Gastrocnemius medialis (tissue), 4 donors: ENCODE data around the gene CRB2. TPM values are rescaled to one million over a fixed set of nuclear protein-coding genes. Genes with fewer than 3 reads are reported as not detected.

Experiments
- ATAC-seq, 2 donors: fragments of 150-250 bp; one replicate each; pipeline ENCODE4 v1.9.1; 2016
- DNase-seq, 2 donors: peaks; one replicate each; pipeline ENCODE4 v3.0.0-alpha.2; 2019
- H3K27ac ChIP-seq, 4 donors: fragments of 200-600 bp; sonication (generic); 1 replicate in 1 of 4; 2 replicates in 3 of 4; pipeline ENCODE4 v1.5.1; 2016 to 2018; ENCODE audit warnings: mild to moderate bottlenecking in 2 of 4, moderate library complexity in 1 of 4
- H3K27me3 ChIP-seq, 3 donors: fragments of 200-600 bp; sonication (generic) in 2 of 3; 1 replicate in 1 of 3; 2 replicates in 2 of 3; pipeline versions ENCODE4 v1.5.1 to v1.6.0; 2016 to 2019; ENCODE audit warnings: mild to moderate bottlenecking in 1 of 3, moderate library complexity in 1 of 3
- H3K36me3 ChIP-seq, 2 donors: fragments of 200-600 bp; sonication (generic) in 1 of 2; one replicate each; pipeline ENCODE4 v1.5.1; 2017 to 2018
- H3K4me1 ChIP-seq, 2 donors: fragments of 200-600 bp; sonication (generic) in 1 of 2; one replicate each; pipeline ENCODE4 v1.5.1; 2016 to 2017; ENCODE audit warnings: mild to moderate bottlenecking in 2 of 2
- H3K4me3 ChIP-seq, 4 donors: fragments of 200-600 bp; sonication (generic) in 3 of 4; 1 replicate in 1 of 4; 2 replicates in 3 of 4; pipeline ENCODE4 v1.5.1; 2016 to 2019; ENCODE audit warnings: mild to moderate bottlenecking in 2 of 4
- H3K9me3 ChIP-seq, 3 donors: fragments of 200-600 bp; sonication (generic) in 2 of 3; 1 replicate in 1 of 3; 2 replicates in 2 of 3; pipeline ENCODE4 v1.5.1; 2016 to 2019
- POLR2A ChIP-seq, 2 donors: fragments of 450-650 bp; IDR thresholded peaks; one replicate each; pipeline ENCODE4 v1.6.1; 2017; ENCODE audit warnings: antibody characterized with exemption in 2 of 2, mild to moderate bottlenecking in 2 of 2, moderate library complexity in 2 of 2
- in situ Hi-C, 4 donors: fragments of 200-750 bp; cut with MboI; loops; one replicate each; pipeline versions ENCODE4 v1.15.0 to v1.8.0; 2017; ENCODE audit warnings: low sequenced_read_pairs in 4 of 4
- intact Hi-C: fragments of 100-400 bp; cut with DNase I; formaldehyde crosslinking; loops from one replicate; pipeline ENCODE4 v1.15.1; 2023; ENCODE audit warnings: low total_unique reads
- total RNA-seq, 4 donors: library from RNA; depleted of rRNA; stranded (reverse); fragments of >200 nt; gene quantifications; one replicate each; pipeline versions ENCODE4 v1.1.0 to v1.2.3, GENCODE V29; 2016
- TF ChIP-seq, protein P1 (sequence below), 5 experiments: fragments of 450-650 bp in 3 of 5; fragments of 200-600 bp in 2 of 5; sonication (generic) in 2 of 5; IDR thresholded peaks in 4 of 5; conservative IDR thresholded peaks in 1 of 5; 1 replicate in 4 of 5; 2 replicates in 1 of 5; pipeline ENCODE4 v1.5.1; 2016 to 2019; ENCODE audit warnings: antibody characterized with exemption in 5 of 5, mild to moderate bottlenecking in 3 of 5, moderate library complexity in 3 of 5

The CRB2 gene
- total RNA-seq, 4 donors from 2014 or later = not detected

DNA sequence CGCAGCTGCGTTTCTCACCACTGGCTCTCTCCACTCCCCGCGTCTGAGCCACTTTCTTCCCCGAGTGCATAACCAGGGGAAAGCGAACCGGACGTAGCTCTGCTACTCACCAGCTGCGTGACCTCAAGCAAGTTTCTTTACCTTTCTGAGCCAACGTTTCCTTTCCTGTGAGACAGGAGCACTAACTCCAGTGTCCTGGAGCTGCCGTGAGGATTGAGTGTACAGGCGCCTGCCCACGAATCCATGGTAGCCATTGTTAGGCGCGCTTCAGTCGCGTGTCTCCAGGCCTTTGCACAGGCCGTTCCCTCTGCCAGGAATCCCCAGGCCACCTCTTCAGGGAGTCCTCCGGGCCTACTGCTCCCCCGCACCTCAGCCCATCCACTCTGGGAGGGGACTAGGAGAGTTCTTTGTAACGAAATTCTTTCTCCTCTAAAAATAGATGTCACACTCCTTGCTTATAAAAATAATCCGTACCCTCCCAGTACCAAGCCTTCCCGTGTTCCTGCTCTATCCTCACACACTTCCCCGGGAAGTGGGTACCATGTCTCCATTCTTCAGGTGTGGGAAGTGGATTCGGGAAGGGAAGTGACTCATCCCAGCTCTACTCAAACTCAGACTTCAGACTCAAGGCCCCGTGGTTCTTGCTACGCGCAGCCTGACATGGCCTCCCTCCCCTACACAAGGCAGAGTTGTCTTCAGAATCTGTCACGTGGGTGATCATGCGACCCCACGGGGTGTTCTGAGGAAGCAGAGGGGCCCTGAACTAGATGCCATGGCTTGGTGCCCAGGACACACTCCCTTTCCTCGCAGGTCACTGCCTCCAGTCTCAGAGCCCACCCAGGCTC lies 16.1 kb upstream of the CRB2 start:
- DNase-seq (no peak), ATAC-seq (peak in 1 of 2 donors; percentile 44)
- H3K4me3 ChIP-seq = peak overlapping the region; percentile 9 to 26 (median 20)
- H3K27me3 ChIP-seq = no peaks in the 10 kb centered on the region
- H3K4me1 ChIP-seq = peaks cover 4 to 5% of the 10 kb centered on the region in 2 donors
- H3K9me3 ChIP-seq = no peaks in the 10 kb centered on the region
- no peak overlapping the region for H3K27ac ChIP-seq
- in situ Hi-C loops = loop anchor here in 3 of 4 donors (25.0 kb wide), 3 partner anchors 153 to 253 kb away; no protein-coding TSS in a partner anchor
- intact Hi-C loops = loop anchor here (10.0 kb wide), 1 partner anchor 255 kb away; no protein-coding TSS in a partner anchor
- TF ChIP-seq, protein P1, sequence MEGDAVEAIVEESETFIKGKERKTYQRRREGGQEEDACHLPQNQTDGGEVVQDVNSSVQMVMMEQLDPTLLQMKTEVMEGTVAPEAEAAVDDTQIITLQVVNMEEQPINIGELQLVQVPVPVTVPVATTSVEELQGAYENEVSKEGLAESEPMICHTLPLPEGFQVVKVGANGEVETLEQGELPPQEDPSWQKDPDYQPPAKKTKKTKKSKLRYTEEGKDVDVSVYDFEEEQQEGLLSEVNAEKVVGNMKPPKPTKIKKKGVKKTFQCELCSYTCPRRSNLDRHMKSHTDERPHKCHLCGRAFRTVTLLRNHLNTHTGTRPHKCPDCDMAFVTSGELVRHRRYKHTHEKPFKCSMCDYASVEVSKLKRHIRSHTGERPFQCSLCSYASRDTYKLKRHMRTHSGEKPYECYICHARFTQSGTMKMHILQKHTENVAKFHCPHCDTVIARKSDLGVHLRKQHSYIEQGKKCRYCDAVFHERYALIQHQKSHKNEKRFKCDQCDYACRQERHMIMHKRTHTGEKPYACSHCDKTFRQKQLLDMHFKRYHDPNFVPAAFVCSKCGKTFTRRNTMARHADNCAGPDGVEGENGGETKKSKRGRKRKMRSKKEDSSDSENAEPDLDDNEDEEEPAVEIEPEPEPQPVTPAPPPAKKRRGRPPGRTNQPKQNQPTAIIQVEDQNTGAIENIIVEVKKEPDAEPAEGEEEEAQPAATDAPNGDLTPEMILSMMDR (IDR thresholded peaks at IDR 0.05 in 4 of 5, conservative IDR thresholded peaks at IDR 0.05 in 1 of 5) = no peak
- TF ChIP-seq POLR2A (IDR thresholded peaks at IDR 0.05) = no peak
- no peaks in the 10 kb centered on the region for H3K36me3 ChIP-seq

DNA sequence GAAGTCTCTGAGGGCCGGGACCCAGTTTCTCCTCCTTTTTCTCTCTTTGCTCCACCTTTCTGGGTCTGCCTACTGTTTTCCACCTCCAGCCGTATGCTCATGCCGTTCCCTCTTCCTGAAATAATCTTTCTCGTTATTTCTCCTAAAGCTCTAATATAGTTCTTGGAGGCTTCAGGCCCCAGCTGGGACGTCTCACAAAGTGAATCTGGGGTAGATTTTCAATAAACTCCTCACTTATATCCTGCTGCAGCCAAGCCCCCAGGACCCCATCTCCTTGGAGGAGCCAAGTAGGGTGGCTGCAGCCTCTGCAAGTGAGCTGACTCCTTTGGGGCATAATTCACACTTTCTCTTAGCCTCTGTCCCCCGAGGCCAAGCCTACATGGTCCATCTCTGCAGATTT lies 14.2 kb upstream of the CRB2 start:
- H3K36me3 ChIP-seq = no peaks in the 10 kb centered on the region
- no peak overlapping the region for H3K4me3 ChIP-seq
- H3K27ac ChIP-seq = no peak overlapping the region
- in situ Hi-C loops (loop anchor here in 3 of 4 donors (25.0 kb wide), 3 partner anchors 155 to 255 kb away; no protein-coding TSS in a partner anchor), intact Hi-C loops (loop anchor here (10.0 kb wide), 1 partner anchor 257 kb away; no protein-coding TSS in a partner anchor)
- DNase-seq (no peak), ATAC-seq (no peak)
- no peaks in the 10 kb centered on the region for H3K27me3 ChIP-seq
- peaks cover 4 to 10% of the 10 kb centered on the region in 2 donors for H3K4me1 ChIP-seq
- H3K9me3 ChIP-seq = no peaks in the 10 kb centered on the region
- TF ChIP-seq, protein P1 (IDR thresholded peaks at IDR 0.05 in 4 of 5, conservative IDR thresholded peaks at IDR 0.05 in 1 of 5) = no peak
- TF ChIP-seq POLR2A (IDR thresholded peaks at IDR 0.05) = no peak

DNA sequence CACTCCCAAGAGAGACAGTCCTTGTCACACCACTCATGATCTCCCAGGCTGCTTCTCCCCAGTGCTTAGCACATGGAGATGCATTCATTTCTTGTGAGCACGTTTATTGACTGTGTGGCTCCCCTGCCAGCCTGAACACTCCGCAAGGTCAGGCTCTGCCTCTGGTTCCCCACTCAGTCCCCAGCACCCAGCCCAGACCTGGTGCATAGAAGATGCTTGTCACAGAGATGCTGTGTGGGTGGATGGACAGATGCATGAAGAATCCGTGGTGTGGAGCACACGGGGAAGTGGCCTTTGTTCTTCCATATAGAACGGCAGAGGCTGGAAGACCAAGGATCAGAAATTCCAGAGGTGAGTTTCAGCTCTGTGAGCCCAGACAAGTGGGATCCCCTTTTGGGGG lies 13.8 kb upstream of the CRB2 start:
- intact Hi-C loops = loop anchor here (10.0 kb wide), 1 partner anchor 257 kb away; no protein-coding TSS in a partner anchor
- TF ChIP-seq, protein P1 (IDR thresholded peaks at IDR 0.05 in 4 of 5, conservative IDR thresholded peaks at IDR 0.05 in 1 of 5) = no peak
- no peak for TF ChIP-seq POLR2A (IDR thresholded peaks at IDR 0.05)
- Histone ChIP-seq H3K4me1 (peaks cover 4 to 10% of the 10 kb centered on the region in 2 donors), H3K4me3 (no peak overlapping the region), H3K36me3 (no peaks in the 10 kb centered on the region), H3K27me3 (no peaks in the 10 kb centered on the region), H3K27ac (no peak overlapping the region), H3K9me3 (no peaks in the 10 kb centered on the region)
- DNase-seq (no peak), ATAC-seq (no peak)
- in situ Hi-C loops = loop anchor here in 3 of 4 donors (25.0 kb wide), 3 partner anchors 155 to 255 kb away; no protein-coding TSS in a partner anchor

DNA sequence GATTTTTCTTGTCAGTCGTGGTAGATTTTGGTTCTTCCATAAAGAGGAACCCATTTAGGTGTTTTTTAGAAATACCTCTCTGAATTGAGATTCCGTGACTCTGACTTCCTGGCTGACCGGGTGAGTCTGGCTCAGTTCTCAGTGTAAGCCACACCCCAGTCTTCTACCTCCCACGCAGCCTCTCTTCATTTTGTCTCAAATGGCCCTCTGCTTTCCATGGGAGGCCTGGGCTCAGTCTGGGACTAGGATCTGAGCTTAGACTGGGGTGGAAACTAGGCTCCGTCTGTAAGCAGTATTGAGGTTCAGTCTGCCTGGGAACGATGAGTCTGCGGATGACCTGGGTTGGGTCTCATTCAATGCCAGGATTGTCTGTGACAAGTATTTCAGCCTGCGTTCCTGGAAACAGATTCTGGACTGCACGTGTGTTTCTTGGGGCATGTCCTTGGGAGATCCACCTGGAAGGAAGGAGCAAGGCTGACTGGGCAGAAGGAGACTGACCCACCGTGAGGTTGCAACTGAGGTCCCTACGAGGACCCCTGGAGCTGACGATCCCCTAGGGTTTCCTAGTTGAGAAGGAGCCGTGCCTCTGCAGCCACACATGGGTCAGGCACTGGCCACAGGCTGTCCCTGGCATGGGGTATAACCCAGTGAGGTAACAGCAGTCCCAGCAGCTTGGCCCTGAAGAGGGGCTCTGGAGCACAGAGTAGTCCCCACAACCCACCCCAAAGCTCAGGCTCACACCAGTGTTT lies 12.4 kb upstream of the CRB2 start:
- Histone ChIP-seq H3K9me3 (no peaks in the 10 kb centered on the region), H3K4me1 (peaks cover 4 to 10% of the 10 kb centered on the region in 2 donors), H3K27me3 (no peaks in the 10 kb centered on the region), H3K4me3 (no peak overlapping the region), H3K27ac (no peak overlapping the region), H3K36me3 (no peaks in the 10 kb centered on the region)
- ATAC-seq (no peak), DNase-seq (no peak)
- intact Hi-C loops = loop anchor here (10.0 kb wide), 1 partner anchor 259 kb away; no protein-coding TSS in a partner anchor
- in situ Hi-C loops = loop anchor here in 3 of 4 donors (25.0 kb wide), 3 partner anchors 156 to 256 kb away; no protein-coding TSS in a partner anchor
- TF ChIP-seq POLR2A (IDR thresholded peaks at IDR 0.05) = no peak
- TF ChIP-seq, protein P1 (IDR thresholded peaks at IDR 0.05 in 4 of 5, conservative IDR thresholded peaks at IDR 0.05 in 1 of 5) = no peak
